ENCODE data around the gene SLC17A7. TPM values are rescaled to one million over a fixed set of nuclear protein-coding genes. Genes with fewer than 3 reads are reported as not detected.

Gene SLC17A7
- total RNA-seq, 2 donors from 2014 or later: 0.22 to 0.33 TPM

- peaks cover 16% of the 10 kb centered on the region for H3K27me3 Mint-ChIP-seq (ENCODE audit: insufficient read depth)
- TF ChIP-seq CTCF (conservative IDR thresholded peaks at IDR 0.05): no peak
- no peak overlapping the region for H3K27ac Mint-ChIP-seq
- Histone ChIP-seq H3K4me1 (ENCODE audit: control insufficient read depth, insufficient read depth, low read length) (no peaks in the 10 kb centered on the region), H3K9me3 (ENCODE audit: control insufficient read depth, low read length) (no peaks in the 10 kb centered on the region), H3K9ac (ENCODE audit: extremely low read depth, low read length, poor library complexity, severe bottlenecking) (no peak overlapping the region), H3K4me3 (ENCODE audit: low read length) (no peak overlapping the region), H3K27ac (ENCODE audit: low read depth, low read length) (no peak overlapping the region), H3K27me3 (ENCODE audit: control insufficient read depth, insufficient read depth, low read length, poor library complexity, severe bottlenecking) (peaks cover 11% of the 10 kb centered on the region), H3K36me3 (ENCODE audit: control insufficient read depth, insufficient read depth, low read length) (peaks cover 12% of the 10 kb centered on the region)
- WGBS, 2 experiments (ENCODE audit: insufficient coverage in 1 of 2, insufficient read length in 1 of 2): 89 to 95% methylated on average over 9 of the region's 9 CpGs
- H3K36me3 Mint-ChIP-seq (ENCODE audit: low read depth): peaks cover 16% of the 10 kb centered on the region
- H3K9me3 Mint-ChIP-seq: no peaks in the 10 kb centered on the region
- H3K4me1 Mint-ChIP-seq: peaks cover 3% of the 10 kb centered on the region
- H3K4me3 Mint-ChIP-seq: no peak overlapping the region
- DNase-seq: no peak
These were observed 31.6 kb upstream of the SLC17A7 start for GRCh38 chr19:49472936-49473335.

DNA sequence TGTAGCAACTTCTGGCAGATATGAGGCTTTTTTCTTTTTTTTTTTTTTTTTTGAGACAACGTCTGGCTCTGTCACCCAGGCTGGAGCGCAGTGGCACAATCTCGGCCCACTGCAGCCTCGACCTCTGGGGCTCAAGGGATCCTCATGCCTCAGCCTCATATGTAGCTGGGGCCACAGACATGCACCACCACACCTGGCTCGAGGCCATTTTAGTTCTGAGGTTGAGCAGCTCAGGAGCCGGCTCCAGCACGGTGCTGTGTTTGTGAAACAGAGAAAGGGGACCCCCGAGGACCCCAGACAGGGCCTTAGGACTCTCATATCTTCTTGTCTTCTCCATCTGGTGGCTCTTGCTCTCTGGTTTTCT is 29.3 kb upstream of the SLC17A7 start:
- Mint-ChIP-seq H3K4me1 (no peaks in the 10 kb centered on the region), H3K36me3 (ENCODE audit: low read depth) (peaks cover 21% of the 10 kb centered on the region), H3K27me3 (ENCODE audit: insufficient read depth) (peaks cover 12% of the 10 kb centered on the region), H3K27ac (no peak overlapping the region), H3K9me3 (no peaks in the 10 kb centered on the region), H3K4me3 (no peak overlapping the region)
- Histone ChIP-seq H3K4me1 (ENCODE audit: control insufficient read depth, insufficient read depth, low read length) (no peaks in the 10 kb centered on the region), H3K9ac (ENCODE audit: extremely low read depth, low read length, poor library complexity, severe bottlenecking) (no peak overlapping the region), H3K27ac (ENCODE audit: low read depth, low read length) (no peak overlapping the region), H3K4me3 (ENCODE audit: low read length) (no peak overlapping the region), H3K27me3 (ENCODE audit: control insufficient read depth, insufficient read depth, low read length, poor library complexity, severe bottlenecking) (peaks cover 11% of the 10 kb centered on the region), H3K9me3 (ENCODE audit: control insufficient read depth, low read length) (no peaks in the 10 kb centered on the region), H3K36me3 (ENCODE audit: control insufficient read depth, insufficient read depth, low read length) (peaks cover 24% of the 10 kb centered on the region)
- DNase-seq: no peak
- 91 to 96% methylated on average over 5 to 8 of the region's 8 CpGs for WGBS, 2 experiments (ENCODE audit: insufficient coverage in 1 of 2, insufficient read length in 1 of 2)
- no peak for TF ChIP-seq CTCF (conservative IDR thresholded peaks at IDR 0.05)

DNA sequence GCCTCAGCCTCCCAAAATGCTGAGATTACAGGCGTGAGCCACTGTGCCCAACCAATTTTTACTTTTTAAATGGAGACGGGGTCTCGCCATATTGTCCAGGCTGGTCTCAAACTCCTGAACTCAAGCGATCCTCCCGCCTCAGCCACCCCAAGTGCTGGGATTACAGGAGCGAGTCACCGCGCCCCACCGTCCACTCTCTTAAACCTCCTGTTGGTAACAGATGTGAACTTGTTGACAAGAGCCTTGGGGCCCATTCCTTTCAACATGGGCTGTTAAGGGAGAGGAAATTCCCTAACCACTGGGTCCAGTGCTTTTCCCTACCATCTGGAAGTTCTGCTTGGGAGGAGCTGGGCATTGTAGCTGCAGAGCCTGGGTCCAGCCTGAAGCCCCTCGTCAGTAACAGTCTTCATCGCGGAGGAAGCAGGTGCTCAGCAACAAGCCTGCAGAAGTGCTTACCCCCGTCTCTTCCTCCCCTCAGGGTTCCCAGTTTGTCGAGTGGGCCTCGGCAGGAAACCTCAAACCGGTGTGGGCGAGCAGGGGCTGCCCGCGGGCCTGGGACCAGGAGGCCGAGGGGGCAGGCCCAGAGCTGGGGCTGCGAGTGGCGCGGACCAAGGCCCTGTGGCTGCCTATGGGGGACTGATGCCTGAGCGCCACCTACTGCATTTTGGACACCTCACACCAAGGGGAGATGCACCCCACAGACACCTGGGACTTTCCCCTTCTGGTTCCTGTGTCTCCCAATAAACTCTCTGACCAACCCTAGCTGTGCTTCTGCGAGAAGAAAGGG is 28.7 kb upstream of the SLC17A7 start:
- H3K9me3 ChIP-seq (ENCODE audit: control insufficient read depth, low read length): no peaks in the 10 kb centered on the region
- H3K4me3 Mint-ChIP-seq: no peak overlapping the region
- no peak for DNase-seq
- peaks cover 21% of the 10 kb centered on the region for H3K36me3 Mint-ChIP-seq (ENCODE audit: low read depth)
- no peak overlapping the region for H3K27ac Mint-ChIP-seq
- H3K27me3 Mint-ChIP-seq (ENCODE audit: insufficient read depth): peaks cover 6% of the 10 kb centered on the region
- peaks cover 6% of the 10 kb centered on the region for H3K27me3 ChIP-seq (ENCODE audit: control insufficient read depth, insufficient read depth, low read length, poor library complexity, severe bottlenecking)
- 95 to 96% methylated on average over 15 to 25 of the region's 25 CpGs for WGBS, 2 experiments (ENCODE audit: insufficient coverage in 1 of 2, insufficient read length in 1 of 2)
- H3K27ac ChIP-seq (ENCODE audit: low read depth, low read length): no peak overlapping the region
- peaks cover 30% of the 10 kb centered on the region for H3K36me3 ChIP-seq (ENCODE audit: control insufficient read depth, insufficient read depth, low read length)
- H3K4me1 ChIP-seq (ENCODE audit: control insufficient read depth, insufficient read depth, low read length): no peaks in the 10 kb centered on the region
- no peak overlapping the region for H3K4me3 ChIP-seq (ENCODE audit: low read length)
- H3K9ac ChIP-seq (ENCODE audit: extremely low read depth, low read length, poor library complexity, severe bottlenecking): no peak overlapping the region
- H3K9me3 Mint-ChIP-seq: no peaks in the 10 kb centered on the region
- peak; percentile 34 for TF ChIP-seq CTCF (conservative IDR thresholded peaks at IDR 0.05)
- no peaks in the 10 kb centered on the region for H3K4me1 Mint-ChIP-seq
